ENCODE results near the gene GNG2.

- TF ChIP-seq CTCF (IDR thresholded peaks at IDR 0.05): no peak
- no peak for TF ChIP-seq POLR2A (IDR thresholded peaks at IDR 0.05)
- no peak for TF ChIP-seq EP300 (IDR thresholded peaks at IDR 0.05)
- no peak for TF ChIP-seq POLR2AphosphoS5 (IDR thresholded peaks at IDR 0.05)
Measured at GRCh38 chr14:52000696-52001095, 140.3 kb downstream of the GNG2 start.

Measured in suprapubic skin (tissue), 4 donors.